MM.1S (cell line): ENCODE results near the gene TCF12.

Experiments
- DNase-seq: peaks from one replicate; pipeline ENCODE4 v3.0.0-alpha.2; 2015
- H2AFZ ChIP-seq: fragments of 300-600 bp; sonication (generic); 2 replicates; pipeline ENCODE4 v1.6.0; 2016; ENCODE audit warnings: antibody characterized with exemption, low read length
- H3F3A ChIP-seq: fragments of 300-600 bp; sonication (generic); 2 replicates; pipeline ENCODE4 v1.6.1; 2016; ENCODE audit warnings: mild to moderate bottlenecking, antibody characterized with exemption, low read length, moderate library complexity, mixed read lengths; ENCODE audit not compliant: insufficient read depth
- H3K27ac ChIP-seq: fragments of 300-600 bp; sonication (generic); 2 replicates; pipeline ENCODE4 v1.5.1; 2016; ENCODE audit warnings: mild to moderate bottlenecking, low read length
- H3K27me3 ChIP-seq: fragments of 300-600 bp; sonication (generic); replicated peaks from 2 replicates; pipeline ENCODE4 v1.6.0; 2016; ENCODE audit warnings: low read length; ENCODE audit not compliant: insufficient read depth
- H3K36me3 ChIP-seq: fragments of 300-600 bp; sonication (generic); replicated peaks from 2 replicates; pipeline ENCODE4 v1.6.1; 2016; ENCODE audit warnings: mild to moderate bottlenecking, low read length, mixed read lengths; ENCODE audit not compliant: insufficient read depth
- H3K4me1 ChIP-seq: fragments of 300-600 bp; sonication (generic); 2 replicates; pipeline ENCODE4 v1.6.1; 2016; ENCODE audit warnings: low read length, mixed read lengths
- H3K4me2 ChIP-seq: fragments of 300-600 bp; sonication (generic); 2 replicates; pipeline ENCODE4 v1.6.0; 2016; ENCODE audit warnings: low read depth, low read length
- H3K4me3 ChIP-seq: fragments of 300-600 bp; sonication (generic); 2 replicates; pipeline ENCODE4 v1.5.1; 2016; ENCODE audit warnings: low read length, mixed read lengths
- H3K79me2 ChIP-seq: fragments of 300-600 bp; sonication (generic); 2 replicates; pipeline ENCODE4 v1.6.1; 2016; ENCODE audit warnings: mixed run types, low read length, mixed read lengths
- H3K9ac ChIP-seq: fragments of 300-600 bp; sonication (generic); 2 replicates; pipeline ENCODE4 v1.6.1; 2016; ENCODE audit warnings: low read length, mixed read lengths
- H3K9me2 ChIP-seq: fragments of 300-600 bp; sonication (generic); replicated peaks from 2 replicates; pipeline ENCODE4 v1.6.1; 2016; ENCODE audit warnings: mild to moderate bottlenecking, low read length, mixed read lengths; ENCODE audit not compliant: insufficient read depth
- H3K9me3 ChIP-seq: fragments of 300-600 bp; sonication (generic); replicated peaks from 2 replicates; pipeline ENCODE4 v1.6.1; 2016; ENCODE audit warnings: mild to moderate bottlenecking, low read length, mixed read lengths; ENCODE audit not compliant: insufficient read depth
- H4K20me1 ChIP-seq: fragments of 300-600 bp; sonication (generic); 2 replicates; pipeline ENCODE4 v1.6.1; 2016; ENCODE audit warnings: mild to moderate bottlenecking, low read length, moderate library complexity, mixed read lengths; ENCODE audit not compliant: insufficient read depth
- EZH2 ChIP-seq: fragments of 300-600 bp; sonication (generic); optimal IDR thresholded peaks from 2 replicates; pipeline ENCODE3; 2017; ENCODE audit warnings: low read depth, mild to moderate bottlenecking, antibody characterized with exemption, low read length, mixed read lengths
- EZH2phosphoT487 ChIP-seq: fragments of 300-600 bp; sonication (generic); IDR thresholded peaks from 2 replicates; pipeline ENCODE4 v1.6.1; 2018; ENCODE audit warnings: antibody characterized with exemption, low read length
- TF ChIP-seq, protein P1 (sequence below): fragments of 300-600 bp; sonication (generic); IDR thresholded peaks from 2 replicates; pipeline ENCODE4 v1.5.1; 2016; ENCODE audit warnings: antibody characterized with exemption, low read length, mixed read lengths

TCF12 gene

DNA sequence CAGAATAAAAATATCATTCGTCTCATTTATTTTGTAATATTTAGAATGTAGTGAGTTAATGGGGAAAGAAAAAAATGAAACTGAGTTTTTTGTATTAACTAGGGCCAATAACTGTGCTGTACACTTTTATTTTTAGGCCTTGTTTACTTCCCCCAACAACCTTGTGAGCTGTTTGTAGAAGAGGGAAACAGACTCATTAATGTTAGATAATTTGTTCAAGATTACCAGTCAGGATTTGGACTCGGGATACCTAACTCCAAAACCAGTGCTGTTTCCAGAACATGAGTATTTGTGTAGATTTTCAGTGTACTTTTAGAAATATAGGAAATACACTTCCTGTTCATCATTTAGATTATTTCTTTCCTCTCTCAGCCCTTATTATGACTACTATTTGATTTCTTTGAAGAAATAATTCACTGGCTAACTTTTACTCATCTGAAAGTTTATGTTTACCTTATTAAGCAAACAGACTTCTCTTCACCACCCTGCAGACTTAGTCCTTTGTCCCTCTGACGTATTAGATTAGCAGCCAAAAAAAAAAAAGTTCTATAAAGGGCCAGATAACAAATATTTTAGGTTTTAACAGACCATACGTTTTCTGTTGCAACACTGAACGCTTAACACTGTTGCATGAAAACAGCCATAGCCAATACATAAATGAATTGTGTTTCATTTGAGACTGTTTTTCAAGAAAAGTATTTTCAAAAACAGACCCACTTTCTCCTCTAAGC is 265.3 kb downstream of the TCF12 start:
- Histone ChIP-seq H3K79me2 (no peaks in the 10 kb centered on the region), H3K36me3 (no peaks in the 10 kb centered on the region), H3K27me3 (no peaks in the 10 kb centered on the region), H3K4me3 (no peak overlapping the region), H3K4me1 (no peaks in the 10 kb centered on the region), H3K27ac (no peak overlapping the region), H3K9me3 (no peaks in the 10 kb centered on the region), H4K20me1 (no peaks in the 10 kb centered on the region), H3K9me2 (no peaks in the 10 kb centered on the region), H3F3A (no peaks in the 10 kb centered on the region), H3K9ac (no peak overlapping the region), H2AFZ (no peak overlapping the region), H3K4me2 (no peak overlapping the region)
- no peak for TF ChIP-seq EZH2
- no peak for TF ChIP-seq EZH2phosphoT487
- TF ChIP-seq, protein P1, sequence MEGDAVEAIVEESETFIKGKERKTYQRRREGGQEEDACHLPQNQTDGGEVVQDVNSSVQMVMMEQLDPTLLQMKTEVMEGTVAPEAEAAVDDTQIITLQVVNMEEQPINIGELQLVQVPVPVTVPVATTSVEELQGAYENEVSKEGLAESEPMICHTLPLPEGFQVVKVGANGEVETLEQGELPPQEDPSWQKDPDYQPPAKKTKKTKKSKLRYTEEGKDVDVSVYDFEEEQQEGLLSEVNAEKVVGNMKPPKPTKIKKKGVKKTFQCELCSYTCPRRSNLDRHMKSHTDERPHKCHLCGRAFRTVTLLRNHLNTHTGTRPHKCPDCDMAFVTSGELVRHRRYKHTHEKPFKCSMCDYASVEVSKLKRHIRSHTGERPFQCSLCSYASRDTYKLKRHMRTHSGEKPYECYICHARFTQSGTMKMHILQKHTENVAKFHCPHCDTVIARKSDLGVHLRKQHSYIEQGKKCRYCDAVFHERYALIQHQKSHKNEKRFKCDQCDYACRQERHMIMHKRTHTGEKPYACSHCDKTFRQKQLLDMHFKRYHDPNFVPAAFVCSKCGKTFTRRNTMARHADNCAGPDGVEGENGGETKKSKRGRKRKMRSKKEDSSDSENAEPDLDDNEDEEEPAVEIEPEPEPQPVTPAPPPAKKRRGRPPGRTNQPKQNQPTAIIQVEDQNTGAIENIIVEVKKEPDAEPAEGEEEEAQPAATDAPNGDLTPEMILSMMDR, result no peak
- no peak for DNase-seq

DNA sequence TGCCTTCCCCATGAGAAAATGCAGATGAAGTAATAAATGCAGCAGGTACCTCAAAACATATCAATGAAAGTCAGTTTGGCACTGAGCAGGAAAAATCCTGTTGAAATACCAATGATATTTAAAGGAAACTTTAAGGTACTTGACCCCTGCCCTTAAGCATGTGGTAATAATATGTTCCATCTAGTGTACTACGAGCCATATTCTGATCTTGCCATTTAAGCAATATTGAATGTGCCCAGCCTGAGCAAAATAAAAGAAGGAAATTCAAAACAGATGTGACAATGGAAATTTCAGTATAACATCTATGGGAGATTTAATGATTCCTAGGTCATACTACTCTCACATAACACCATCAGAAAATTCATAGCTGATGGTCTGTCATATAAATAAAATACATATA is 266.1 kb downstream of the TCF12 start:
- H3K27me3 ChIP-seq, result no peaks in the 10 kb centered on the region

DNA sequence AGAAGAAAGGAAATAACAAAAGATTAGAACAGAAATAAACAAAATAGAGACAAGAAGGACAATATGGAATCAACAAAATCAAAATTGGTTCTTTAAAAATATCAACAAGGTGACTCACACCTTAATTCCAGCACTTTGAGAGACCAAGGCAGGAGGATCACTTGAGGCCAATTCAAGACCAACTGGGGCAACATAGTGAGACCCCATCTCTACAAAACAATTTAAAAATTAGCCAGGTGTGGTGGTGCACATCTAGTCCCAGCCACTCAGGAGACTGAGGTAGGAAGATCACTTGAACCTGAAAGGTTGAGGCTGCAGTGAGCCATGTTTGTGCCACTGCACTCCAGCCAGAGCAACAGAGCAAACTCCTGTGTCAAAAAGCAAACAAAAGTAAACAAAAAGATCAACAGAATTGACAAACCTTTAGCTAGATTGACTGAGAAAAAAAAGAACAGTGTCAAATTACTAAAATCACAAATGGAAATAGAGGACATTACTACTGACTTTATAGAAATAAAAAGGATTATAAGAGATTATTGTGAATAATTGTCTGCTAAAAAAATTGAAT is 267.1 kb downstream of the TCF12 start:
- DNase-seq, result no peak
- Histone ChIP-seq H3K9ac (no peak overlapping the region), H3K27ac (no peak overlapping the region)

More for the DNA sequence above, 266.1 kb downstream of the TCF12 start:
- H4K20me1 ChIP-seq, result no peaks in the 10 kb centered on the region
- H3K9ac ChIP-seq, result no peak overlapping the region
- H3K36me3 ChIP-seq, result no peaks in the 10 kb centered on the region
- H3K4me2 ChIP-seq, result no peak overlapping the region
- TF ChIP-seq EZH2phosphoT487 (no peak), EZH2 (no peak)
- TF ChIP-seq, protein P1, result no peak
- no peak overlapping the region for H3K4me3 ChIP-seq
- DNase-seq, result no peak
- H3K9me2 ChIP-seq, result no peaks in the 10 kb centered on the region
- no peak overlapping the region for H2AFZ ChIP-seq
- H3K9me3 ChIP-seq, result no peaks in the 10 kb centered on the region
- no peaks in the 10 kb centered on the region for H3K79me2 ChIP-seq
- no peak overlapping the region for H3K27ac ChIP-seq
- peaks cover 3% of the 10 kb centered on the region for H3K4me1 ChIP-seq
- no peaks in the 10 kb centered on the region for H3F3A ChIP-seq

DNA sequence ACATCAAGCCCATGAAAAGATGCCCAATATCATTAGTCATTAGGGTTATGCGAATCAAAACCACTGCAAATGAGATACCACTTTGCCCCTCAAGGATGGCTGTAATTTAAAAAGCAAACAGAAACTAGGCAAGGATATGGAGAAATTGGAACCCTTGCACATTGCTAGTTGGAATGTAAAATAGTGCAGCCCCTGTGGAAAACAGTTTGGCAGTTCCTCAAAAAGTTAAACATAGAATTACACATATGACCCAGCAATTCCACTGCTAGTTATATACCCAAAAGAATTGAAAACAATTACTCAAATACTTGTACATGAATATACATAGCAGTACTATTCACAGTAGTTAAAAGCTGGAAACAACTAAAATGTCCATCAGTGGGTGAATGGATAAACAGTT is 271.0 kb downstream of the TCF12 start:
- Histone ChIP-seq H3K4me1 (peaks cover 17% of the 10 kb centered on the region), H3K4me3 (no peak overlapping the region), H3K4me2 (no peak overlapping the region), H3F3A (peaks cover 6% of the 10 kb centered on the region), H2AFZ (no peak overlapping the region), H3K27me3 (no peaks in the 10 kb centered on the region), H3K36me3 (no peaks in the 10 kb centered on the region), H4K20me1 (no peaks in the 10 kb centered on the region), H3K9ac (no peak overlapping the region), H3K79me2 (no peaks in the 10 kb centered on the region), H3K27ac (no peak overlapping the region), H3K9me3 (no peaks in the 10 kb centered on the region), H3K9me2 (no peaks in the 10 kb centered on the region)
- no peak for TF ChIP-seq EZH2
- no peak for TF ChIP-seq EZH2phosphoT487
- TF ChIP-seq, protein P1, result no peak
- no peak for DNase-seq

More for the DNA sequence above, 267.1 kb downstream of the TCF12 start:
- H3K9me3 ChIP-seq, result no peaks in the 10 kb centered on the region
- no peaks in the 10 kb centered on the region for H3K36me3 ChIP-seq
- peaks cover 14% of the 10 kb centered on the region for H3K4me1 ChIP-seq
- no peak for TF ChIP-seq EZH2
- TF ChIP-seq EZH2phosphoT487, result no peak
- no peak overlapping the region for H3K4me2 ChIP-seq
- H3K27me3 ChIP-seq, result no peaks in the 10 kb centered on the region
- no peaks in the 10 kb centered on the region for H4K20me1 ChIP-seq
- no peak overlapping the region for H2AFZ ChIP-seq
- H3K79me2 ChIP-seq, result no peaks in the 10 kb centered on the region
- H3F3A ChIP-seq, result peaks cover 4% of the 10 kb centered on the region
- H3K4me3 ChIP-seq, result no peak overlapping the region
- H3K9me2 ChIP-seq, result no peaks in the 10 kb centered on the region
